HG02973 (cell line): ENCODE data around the gene CLIC6.
"Not testable (repeated sequence)": the region's sequence is repeated elsewhere in the genome, so short reads cannot be mapped to it uniquely, and the experiment has no call there.

Source experiments
- ATAC-seq: cut with Tn5 transposase; IDR thresholded peaks from one replicate; pipeline ENCODE4 v1.9.1; 2021; ENCODE audit warnings: moderate library complexity; ENCODE audit not compliant: unreplicated experiment

The CLIC6 gene

GRCh38 chr21:34691390-34692032 lies 22.7 kb downstream of the CLIC6 start:
- ATAC-seq, result no peak

DNA sequence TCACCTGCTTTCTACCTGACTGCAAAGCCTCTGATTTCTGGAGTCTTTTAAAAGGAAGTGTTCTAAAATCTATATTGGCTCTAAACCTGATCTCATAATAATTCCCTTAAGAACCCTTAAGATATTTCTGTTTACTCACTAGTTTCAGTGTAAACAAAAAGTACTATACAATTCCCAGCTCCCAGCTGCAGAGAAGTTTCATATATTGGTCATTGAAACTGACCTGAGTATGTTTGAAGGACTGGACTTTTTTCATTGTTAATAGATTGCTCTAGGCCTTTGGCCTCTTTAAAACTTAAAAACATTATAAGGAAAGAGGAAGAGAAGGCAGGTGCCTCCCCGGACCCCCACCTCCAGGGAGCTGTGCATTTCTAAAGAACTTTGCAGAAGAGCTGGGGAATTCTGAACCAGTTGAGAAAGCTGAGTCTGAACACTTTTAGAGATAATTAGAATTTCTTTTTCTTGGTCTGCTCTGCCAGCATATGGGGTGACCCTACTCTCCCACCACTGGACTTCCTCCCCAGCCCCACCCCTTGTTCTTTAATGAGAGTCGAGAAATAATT lies 23.7 kb downstream of the CLIC6 start:
- no peak for ATAC-seq

DNA sequence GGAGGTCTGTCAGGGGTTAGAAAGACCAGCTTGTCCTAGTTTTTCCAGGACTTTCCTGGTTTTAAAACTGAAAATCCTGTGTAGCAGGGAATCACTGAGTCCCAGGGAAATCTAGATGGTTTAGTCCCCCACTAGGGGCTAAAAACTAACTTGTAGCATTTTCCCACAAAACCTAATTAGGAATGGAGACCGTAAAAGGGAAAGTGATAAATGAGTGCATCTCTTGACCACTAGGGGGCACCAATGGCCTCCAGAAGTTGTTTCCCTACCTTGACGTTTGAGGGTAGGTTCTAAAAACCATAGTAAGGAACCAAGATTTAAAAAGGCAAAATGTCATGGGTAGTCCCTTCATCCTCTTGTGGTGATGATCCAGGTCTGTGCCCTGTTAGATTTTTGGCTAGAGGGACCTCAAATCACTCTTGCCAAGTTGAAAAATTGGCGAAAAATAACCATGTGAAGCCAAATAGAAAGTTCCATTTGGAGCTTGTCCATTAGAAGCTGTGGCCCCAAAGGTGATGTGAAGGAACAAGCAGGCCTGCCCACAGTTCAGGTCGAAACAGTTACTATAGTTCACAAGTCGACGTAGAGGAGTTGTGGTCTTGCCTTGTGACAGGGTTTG lies 24.5 kb downstream of the CLIC6 start:
- ATAC-seq, result no peak

DNA sequence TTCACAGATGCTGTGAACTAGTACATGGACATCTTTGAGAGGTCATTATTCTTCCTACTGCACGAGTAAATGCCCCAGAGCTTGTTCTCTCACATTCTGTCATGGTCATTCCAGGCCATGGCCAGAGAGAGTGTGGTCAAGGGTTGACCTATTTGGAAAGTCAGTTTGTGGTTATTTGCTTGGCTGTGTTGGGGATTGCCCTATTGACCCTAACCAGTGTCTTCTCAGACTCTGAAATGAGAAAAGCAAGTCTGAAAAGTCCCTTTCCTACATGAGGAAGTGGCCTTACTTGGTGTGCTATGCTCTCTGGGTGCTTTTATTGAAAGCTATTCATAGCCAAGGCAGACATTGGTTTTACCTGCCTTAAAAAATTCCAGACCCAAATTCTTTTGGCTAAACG lies 26.6 kb downstream of the CLIC6 start:
- no peak for ATAC-seq

- ATAC-seq, result no peak
Observed at GRCh38 chr21:34696121-34696520, 27.3 kb downstream of the CLIC6 start.

DNA sequence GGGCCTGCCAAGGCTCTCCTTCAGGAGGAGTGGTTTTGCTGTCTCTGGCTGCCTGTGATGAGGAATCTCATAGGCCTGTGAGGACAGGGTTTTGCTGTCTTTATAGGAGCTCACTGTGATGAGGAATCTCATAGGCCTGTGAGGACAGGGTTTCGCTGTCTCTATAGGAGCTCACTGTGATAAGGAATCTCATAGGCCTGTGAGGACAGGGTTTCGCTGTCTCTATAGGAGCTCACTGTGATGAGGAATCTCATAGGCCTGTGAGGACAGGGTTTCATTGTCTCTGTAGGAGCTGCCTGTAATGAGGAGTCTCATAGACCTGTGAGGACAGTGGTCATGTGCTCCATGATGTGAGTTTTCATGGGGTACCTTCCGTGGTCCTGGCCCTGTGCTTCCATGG lies 29.0 kb downstream of the CLIC6 start:
- no peak for ATAC-seq

DNA sequence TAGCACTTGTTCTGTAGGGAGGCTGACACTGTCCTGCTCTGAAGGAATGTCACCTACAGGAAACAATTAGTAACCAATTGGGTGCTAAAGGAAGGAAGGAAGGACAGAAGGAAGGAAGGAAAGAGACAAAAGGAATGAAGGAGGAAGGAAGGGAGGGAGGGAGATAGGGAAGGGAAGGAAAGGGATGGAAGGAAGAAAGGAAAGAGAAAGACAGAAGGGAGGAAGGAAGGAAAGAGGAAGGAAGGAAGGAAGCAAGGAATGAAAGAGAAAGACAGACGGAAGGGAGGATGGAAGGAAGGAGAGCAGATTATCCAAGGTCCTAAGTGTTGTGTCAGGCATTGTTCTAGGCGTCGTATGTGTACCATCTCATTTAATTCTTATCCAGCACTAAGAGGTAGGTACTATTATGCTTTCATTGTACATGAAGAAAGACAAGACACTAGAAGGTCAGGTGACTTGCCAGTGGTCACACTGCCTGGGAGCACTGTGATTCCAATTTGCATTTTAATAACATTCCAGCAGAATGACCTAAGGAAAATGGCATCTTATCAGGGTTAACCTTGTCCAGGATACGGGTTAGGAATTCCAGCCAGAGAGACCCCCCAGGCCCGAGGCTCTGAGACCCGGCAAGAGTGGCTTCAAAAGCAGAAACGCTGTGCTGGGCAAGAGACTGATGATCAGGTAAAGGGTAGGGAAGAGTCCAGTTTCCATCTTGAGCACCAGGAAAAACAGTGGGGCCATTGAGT lies 29.6 kb downstream of the CLIC6 start:
- ATAC-seq, result no peak

GRCh38 chr21:34700605-34701004 lies 31.8 kb downstream of the CLIC6 start:
- no peak for ATAC-seq

GRCh38 chr21:34701726-34702125 lies 32.9 kb downstream of the CLIC6 start:
- no peak for ATAC-seq

GRCh38 chr21:34702341-34703170 lies 33.8 kb downstream of the CLIC6 start:
- no peak for ATAC-seq

- ATAC-seq, result no peak
Observed at GRCh38 chr21:34703571-34703970, 34.8 kb downstream of the CLIC6 start.

GRCh38 chr21:34704119-34704518 lies 35.3 kb downstream of the CLIC6 start:
- ATAC-seq, result no peak

DNA sequence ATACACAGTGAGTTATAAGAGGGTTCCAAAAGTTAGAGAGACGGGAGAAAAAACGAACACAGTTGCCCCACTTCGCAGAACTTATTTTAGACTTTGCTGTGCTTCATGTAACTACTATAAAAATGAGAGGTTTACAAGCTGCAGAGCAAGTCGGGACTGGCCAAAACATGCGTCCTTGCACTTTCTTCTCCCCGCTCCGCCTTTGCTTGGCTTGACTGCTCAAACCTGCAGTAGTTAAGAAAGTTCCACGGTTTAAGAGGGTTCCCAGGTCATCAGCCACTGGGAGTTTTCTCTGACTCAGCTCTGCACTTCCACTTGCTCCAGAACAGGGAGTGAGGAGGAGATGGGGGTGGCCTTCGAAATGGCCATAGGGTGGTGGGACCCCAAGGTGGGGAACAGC lies 36.2 kb downstream of the CLIC6 start:
- no peak for ATAC-seq

GRCh38 chr21:34706337-34706736 lies 37.5 kb downstream of the CLIC6 start:
- no peak for ATAC-seq

- peak; percentile 80 for ATAC-seq
Observed at GRCh38 chr21:34707876-34708325, 39.1 kb downstream of the CLIC6 start.

GRCh38 chr21:34713621-34714020 lies 44.8 kb downstream of the CLIC6 start:
- ATAC-seq, result no peak

DNA sequence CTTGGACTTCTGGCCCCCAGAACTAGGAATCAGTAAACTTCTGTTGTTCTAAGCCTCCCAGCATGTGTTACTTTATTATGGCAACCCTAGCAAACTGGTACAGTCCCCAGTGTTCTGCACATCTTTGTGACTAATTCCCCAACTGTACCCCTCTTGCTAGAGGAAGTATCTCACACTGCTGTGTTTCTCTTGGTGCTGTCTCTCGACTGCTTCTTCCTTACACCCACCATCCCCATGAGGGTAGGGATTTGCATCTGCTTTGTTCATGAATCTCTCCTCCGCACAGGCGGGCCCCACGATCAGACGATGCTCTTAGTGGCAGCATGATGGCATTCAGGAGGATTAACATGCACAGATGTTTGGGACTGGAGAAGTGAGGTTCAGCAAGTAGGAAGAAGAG lies 46.7 kb downstream of the CLIC6 start:
- peak; percentile 54 for ATAC-seq

DNA sequence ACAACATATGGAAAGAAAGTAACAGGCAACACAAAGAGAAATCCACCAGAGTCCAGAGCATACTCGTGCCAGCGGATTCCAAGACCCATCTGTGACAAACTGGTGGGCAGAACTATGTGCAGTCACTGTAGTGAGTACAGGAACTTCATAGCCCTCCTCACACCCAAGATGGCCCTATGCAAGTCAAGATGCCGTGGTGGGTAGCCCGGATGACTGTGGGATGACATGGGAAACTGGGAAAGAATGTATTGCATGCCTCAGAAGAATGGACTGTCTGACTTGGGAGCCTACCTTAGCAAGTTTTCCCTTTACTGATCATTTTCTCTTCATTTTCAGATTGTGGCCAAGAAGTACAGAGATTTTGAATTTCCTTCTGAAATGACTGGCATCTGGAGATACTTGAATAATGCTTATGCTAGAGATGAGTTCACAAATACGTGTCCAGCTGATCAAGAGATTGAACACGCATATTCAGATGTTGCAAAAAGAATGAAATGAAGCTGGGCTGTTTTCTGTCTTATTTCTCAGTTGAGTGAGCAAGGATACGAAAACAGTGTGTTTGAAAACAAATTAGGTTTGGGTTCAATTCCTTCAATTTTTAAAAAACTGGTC lies 47.3 kb downstream of the CLIC6 start:
- ATAC-seq, result no peak

DNA sequence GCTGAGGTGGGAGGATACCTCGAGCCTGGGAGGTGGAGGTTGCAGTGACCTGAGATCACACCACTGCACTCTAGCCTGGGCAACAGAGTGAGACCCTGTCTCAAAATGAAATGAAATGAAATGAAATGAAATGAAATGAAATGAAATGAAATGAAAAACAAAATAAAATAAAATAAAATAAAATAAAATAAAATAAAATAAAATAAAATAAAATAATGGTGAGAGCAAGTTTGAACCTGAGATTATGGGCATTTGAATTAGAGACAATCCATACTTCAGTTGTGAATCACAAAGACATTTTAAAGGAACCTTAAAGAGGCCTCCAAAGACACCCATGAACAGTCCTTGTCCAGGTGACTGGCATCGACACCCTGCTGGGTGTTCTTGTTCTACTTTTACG lies 49.7 kb downstream of the CLIC6 start:
- ATAC-seq, result not testable (repeated sequence)

DNA sequence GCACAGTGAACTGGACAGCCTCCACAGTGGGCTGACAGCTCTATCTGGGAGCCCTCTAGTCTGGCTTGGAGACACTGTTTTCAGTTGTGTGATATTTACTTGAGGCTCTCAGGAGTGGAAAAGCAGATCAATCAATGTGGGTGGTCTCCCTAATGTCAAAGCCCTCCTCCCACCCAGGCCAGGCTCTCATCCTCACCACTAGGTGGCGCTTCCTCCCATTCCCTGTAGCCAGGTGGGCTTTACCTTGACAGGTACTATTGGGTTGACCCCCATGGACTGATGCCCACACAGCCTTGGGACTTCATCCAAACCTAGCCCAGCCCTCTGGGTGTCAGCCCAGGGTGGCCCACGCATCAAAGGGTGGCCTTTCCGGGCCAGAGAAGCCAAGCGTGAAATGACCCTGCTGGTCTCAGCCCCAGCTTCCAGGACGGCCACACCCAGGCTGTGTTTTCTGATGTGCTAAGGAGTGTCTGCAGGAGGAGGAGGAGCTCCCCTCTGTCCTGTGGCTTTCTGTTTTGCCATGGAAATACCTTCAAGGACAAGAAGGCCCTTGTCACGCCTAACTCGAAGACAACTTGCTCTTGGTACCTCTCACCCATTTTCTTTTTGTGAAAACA lies 54.0 kb downstream of the CLIC6 start:
- ATAC-seq, result no peak
